Activated CD8-positive, alpha-beta T cell treated with anti-CD3 and anti-CD28 coated beads for 36 hours (primary cell): ENCODE results near the gene STIM1. TPM values are rescaled to one million over a fixed set of nuclear protein-coding genes. Genes with fewer than 3 reads are reported as not detected.
"Not testable (repeated sequence)": the region's sequence is repeated elsewhere in the genome, so short reads cannot be mapped to it uniquely, and the experiment has no call there.

Source experiments
- ATAC-seq: fragments of 200-7000 bp; cut with Tn5 transposase; one replicate; pipeline ENCODE4 v1.10.0; 2021; ENCODE audit warnings: mild to moderate bottlenecking, moderate library complexity
- CTCF ChIA-PET: fragments of 350-600 bp; sonication (Branson Sonifier 250); formaldehyde crosslinking; loops from one replicate; lab custom pipeline; 2021; ENCODE audit warnings: antibody characterized with exemption; lab: Charles Lee
- POLR2A ChIA-PET: fragments of 350-600 bp; sonication (Branson Sonifier 250); formaldehyde crosslinking; loops from one replicate; lab custom pipeline; 2021; ENCODE audit warnings: antibody characterized with exemption; lab: Charles Lee
- DNase-seq: peaks from one replicate; pipeline ENCODE4 v3.0.0-alpha.2; 2020
- H3K27ac Mint-ChIP-seq: one replicate; pipeline ENCODE4 v1.8.0; 2021; ENCODE audit warnings: mild to moderate bottlenecking, mixed read lengths
- H3K27me3 Mint-ChIP-seq: one replicate; pipeline ENCODE4 v1.8.0; 2021; ENCODE audit warnings: mixed read lengths
- H3K36me3 Mint-ChIP-seq: one replicate; pipeline ENCODE4 v1.8.0; 2021; ENCODE audit warnings: low read depth, mixed read lengths
- H3K4me1 Mint-ChIP-seq: one replicate; pipeline ENCODE4 v1.8.0; 2021; ENCODE audit warnings: low read depth, mixed read lengths
- H3K4me3 Mint-ChIP-seq: one replicate; pipeline ENCODE4 v1.8.0; 2021; ENCODE audit warnings: mild to moderate bottlenecking, moderate library complexity, mixed read lengths
- H3K9me3 Mint-ChIP-seq: one replicate; pipeline ENCODE4 v1.8.0; 2021; ENCODE audit warnings: mixed read lengths
- intact Hi-C: fragments of 100-400 bp; cut with micrococcal nuclease; formaldehyde crosslinking; loops from one replicate; pipeline ENCODE4 v1.10.0; 2022
- total RNA-seq, 2 experiments: library from RNA; stranded (reverse); gene quantifications; one replicate each; pipeline ENCODE4 v1.2.3, GENCODE V29; 2021
- TF ChIP-seq, protein P1 (sequence below): fragments of 200-600 bp; IDR thresholded peaks from one replicate; pipeline ENCODE4 v1.8.0; 2022; ENCODE audit warnings: antibody characterized with exemption, mild to moderate bottlenecking

Gene STIM1
- total RNA-seq, 2 experiments from 2014 or later, result 60.8 to 61.4 TPM

DNA sequence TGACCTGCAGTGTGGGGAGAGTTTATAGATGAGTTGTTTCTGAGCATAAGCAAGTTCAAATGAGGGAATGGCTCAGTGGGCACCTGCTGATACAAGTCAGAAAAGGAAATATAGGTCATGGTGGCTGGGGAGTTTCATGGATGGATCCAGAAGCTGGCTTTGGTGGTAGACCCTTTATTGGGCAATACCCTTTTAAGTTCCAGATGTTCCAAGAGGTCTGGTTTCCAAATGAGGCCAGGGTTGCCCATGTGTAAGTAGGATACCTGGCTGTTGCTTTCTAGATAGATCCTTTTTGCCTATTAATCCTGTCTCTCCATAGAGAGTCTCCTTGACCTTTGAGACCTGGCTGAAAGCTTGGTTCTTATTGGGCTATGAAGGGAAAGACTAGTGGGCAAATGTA is 2.2 kb downstream of the STIM1 start:
- DNase-seq (no peak), ATAC-seq (no peak)
- peak overlapping the region; percentile 82 for H3K4me3 Mint-ChIP-seq
- ChIA-PET CTCF (interaction anchor here (1.0 to 26.5 kb wide), 6 partner anchors 9 to 215 kb away, joined by 3 to 775 read pairs (median 11); partner anchors contain the start of gene RHOG), POLR2A (interaction anchor here (0.8 to 3.3 kb wide), 7 partner anchors 9 to 112 kb away, joined by 3 to 21 read pairs (median 3); partner anchors contain the start of gene RHOG)
- intact Hi-C loops, result loop anchor here (5.0 kb wide), 2 partner anchors 35 to 95 kb away; no protein-coding TSS in a partner anchor
- no peaks in the 10 kb centered on the region for H3K9me3 Mint-ChIP-seq
- H3K36me3 Mint-ChIP-seq, result peaks cover 29% of the 10 kb centered on the region
- H3K27ac Mint-ChIP-seq, result peak overlapping the region; percentile 91
- TF ChIP-seq, protein P1, sequence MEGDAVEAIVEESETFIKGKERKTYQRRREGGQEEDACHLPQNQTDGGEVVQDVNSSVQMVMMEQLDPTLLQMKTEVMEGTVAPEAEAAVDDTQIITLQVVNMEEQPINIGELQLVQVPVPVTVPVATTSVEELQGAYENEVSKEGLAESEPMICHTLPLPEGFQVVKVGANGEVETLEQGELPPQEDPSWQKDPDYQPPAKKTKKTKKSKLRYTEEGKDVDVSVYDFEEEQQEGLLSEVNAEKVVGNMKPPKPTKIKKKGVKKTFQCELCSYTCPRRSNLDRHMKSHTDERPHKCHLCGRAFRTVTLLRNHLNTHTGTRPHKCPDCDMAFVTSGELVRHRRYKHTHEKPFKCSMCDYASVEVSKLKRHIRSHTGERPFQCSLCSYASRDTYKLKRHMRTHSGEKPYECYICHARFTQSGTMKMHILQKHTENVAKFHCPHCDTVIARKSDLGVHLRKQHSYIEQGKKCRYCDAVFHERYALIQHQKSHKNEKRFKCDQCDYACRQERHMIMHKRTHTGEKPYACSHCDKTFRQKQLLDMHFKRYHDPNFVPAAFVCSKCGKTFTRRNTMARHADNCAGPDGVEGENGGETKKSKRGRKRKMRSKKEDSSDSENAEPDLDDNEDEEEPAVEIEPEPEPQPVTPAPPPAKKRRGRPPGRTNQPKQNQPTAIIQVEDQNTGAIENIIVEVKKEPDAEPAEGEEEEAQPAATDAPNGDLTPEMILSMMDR, result no peak
- H3K4me1 Mint-ChIP-seq, result peaks cover 72% of the 10 kb centered on the region
- no peaks in the 10 kb centered on the region for H3K27me3 Mint-ChIP-seq

DNA sequence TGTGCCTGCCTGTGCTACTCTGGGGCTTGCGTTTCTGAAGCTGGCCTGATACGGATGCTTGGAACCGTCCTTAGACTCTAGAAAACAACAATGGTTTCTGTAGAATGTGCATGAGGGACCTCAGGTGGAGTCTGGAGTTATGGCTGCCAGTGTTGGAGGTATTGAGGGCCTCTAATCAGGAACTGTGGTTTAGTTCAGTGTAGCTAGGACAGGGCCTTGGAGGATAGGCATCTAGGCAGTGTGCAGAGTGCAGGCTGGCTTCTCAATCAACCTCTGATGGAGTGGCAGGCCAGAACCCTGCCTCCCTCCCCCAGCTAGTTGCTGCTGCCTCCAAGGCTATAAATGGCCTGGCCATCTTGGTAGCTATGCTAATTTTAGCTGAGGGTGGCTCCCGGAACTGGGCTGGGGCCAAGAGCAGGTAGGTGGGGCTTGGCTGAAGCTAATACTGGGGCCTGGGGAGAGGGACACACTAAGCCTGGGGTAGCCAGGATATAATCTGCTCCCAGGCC is 4.0 kb downstream of the STIM1 start:
- intact Hi-C loops, result loop anchor here (5.0 kb wide), 2 partner anchors 33 to 93 kb away; no protein-coding TSS in a partner anchor
- H3K9me3 Mint-ChIP-seq, result peaks cover 1% of the 10 kb centered on the region
- peak overlapping the region; percentile 91 for H3K27ac Mint-ChIP-seq
- peaks cover 37% of the 10 kb centered on the region for H3K36me3 Mint-ChIP-seq
- ChIA-PET CTCF (interaction anchor here (0.9 to 26.5 kb wide), 10 partner anchors 9 to 214 kb away, joined by 3 to 775 read pairs (median 8); partner anchors contain the start of gene RHOG), POLR2A (interaction anchor here (0.5 to 3.3 kb wide), 6 partner anchors 7 to 190 kb away, joined by 3 to 21 read pairs (median 4); no protein-coding TSS in a partner anchor)
- TF ChIP-seq, protein P1, result no peak
- ATAC-seq, result no peak
- no peaks in the 10 kb centered on the region for H3K27me3 Mint-ChIP-seq
- peak overlapping the region; percentile 82 for H3K4me3 Mint-ChIP-seq
- H3K4me1 Mint-ChIP-seq, result peaks cover 65% of the 10 kb centered on the region
- peak; percentile 65 for DNase-seq

DNA sequence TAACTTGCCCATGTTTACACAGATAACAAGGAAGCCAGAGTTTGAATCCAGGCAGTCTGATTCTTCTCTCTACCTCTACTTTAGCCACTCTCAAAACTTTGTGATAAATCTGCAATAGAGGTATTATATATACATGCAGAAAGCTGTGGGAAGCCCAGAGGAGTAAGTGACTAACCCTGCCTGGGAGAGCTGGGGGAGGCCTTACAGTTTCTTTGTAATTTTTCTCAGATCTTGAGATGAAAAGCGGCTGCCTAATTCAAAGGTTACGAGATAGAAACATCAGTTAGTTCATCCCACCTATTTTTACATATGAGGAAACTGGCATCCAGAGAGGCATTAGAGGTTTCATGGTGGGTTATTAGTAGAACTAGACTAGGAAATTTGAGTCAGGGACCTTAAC is 4.9 kb downstream of the STIM1 start:
- Mint-ChIP-seq H3K36me3 (peaks cover 37% of the 10 kb centered on the region), H3K27ac (peak overlapping the region; percentile 91), H3K27me3 (no peaks in the 10 kb centered on the region), H3K9me3 (peaks cover 1% of the 10 kb centered on the region), H3K4me1 (peaks cover 71% of the 10 kb centered on the region), H3K4me3 (peak overlapping the region; percentile 82)
- intact Hi-C loops, result no loop called here
- DNase-seq (peak; percentile 75), ATAC-seq (peak; percentile 41)
- ChIA-PET CTCF (interaction anchor here (0.9 to 26.5 kb wide), 9 partner anchors 11 to 213 kb away, joined by 3 to 775 read pairs (median 7); partner anchors contain the start of gene RHOG), POLR2A (interaction anchor here (0.9 to 1.8 kb wide), 4 partner anchors 16 to 82 kb away, joined by 3 to 5 read pairs (median 4); no protein-coding TSS in a partner anchor)
- TF ChIP-seq, protein P1, result no peak

DNA sequence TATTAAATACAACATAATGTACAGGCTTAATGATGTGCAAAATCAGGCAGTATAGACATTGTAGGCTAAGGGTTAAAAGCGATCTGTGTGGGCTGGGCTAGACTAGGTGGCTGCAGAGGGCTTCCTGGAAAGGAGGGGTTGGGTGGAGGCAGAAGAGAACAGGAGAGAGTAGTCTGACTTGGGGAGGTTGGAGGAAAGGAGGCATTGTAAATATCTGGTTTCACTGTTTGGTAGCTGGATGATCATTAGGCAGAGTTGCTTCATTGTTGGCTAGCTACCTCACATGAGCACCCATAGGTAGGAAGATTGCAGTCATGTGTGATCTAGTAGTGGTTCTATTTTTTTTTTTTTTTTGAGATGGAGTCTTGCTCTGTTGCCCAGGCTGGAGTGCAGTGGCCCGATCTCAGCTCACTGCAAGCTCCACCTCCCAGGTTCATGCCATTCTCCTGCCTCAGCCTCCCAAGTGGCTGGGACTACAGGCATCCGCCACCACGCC is 5.5 kb downstream of the STIM1 start:
- intact Hi-C loops, H3K27me3 Mint-ChIP-seq, H3K9me3 Mint-ChIP-seq: not testable (repeated sequence)
- Mint-ChIP-seq H3K27ac (peak overlapping the region; percentile 91), H3K4me1 (peaks cover 77% of the 10 kb centered on the region), H3K4me3 (peak overlapping the region; percentile 82), H3K36me3 (peaks cover 37% of the 10 kb centered on the region)
- ATAC-seq (peak; percentile 68), DNase-seq (peak; percentile 64)
- ChIA-PET POLR2A (interaction anchor here (0.7 to 1.8 kb wide), 5 partner anchors 9 to 107 kb away, joined by 3 to 5 read pairs (median 3); no protein-coding TSS in a partner anchor), CTCF (interaction anchor here (0.9 to 26.5 kb wide), 7 partner anchors 12 to 212 kb away, joined by 3 to 775 read pairs (median 4); no protein-coding TSS in a partner anchor)

DNA sequence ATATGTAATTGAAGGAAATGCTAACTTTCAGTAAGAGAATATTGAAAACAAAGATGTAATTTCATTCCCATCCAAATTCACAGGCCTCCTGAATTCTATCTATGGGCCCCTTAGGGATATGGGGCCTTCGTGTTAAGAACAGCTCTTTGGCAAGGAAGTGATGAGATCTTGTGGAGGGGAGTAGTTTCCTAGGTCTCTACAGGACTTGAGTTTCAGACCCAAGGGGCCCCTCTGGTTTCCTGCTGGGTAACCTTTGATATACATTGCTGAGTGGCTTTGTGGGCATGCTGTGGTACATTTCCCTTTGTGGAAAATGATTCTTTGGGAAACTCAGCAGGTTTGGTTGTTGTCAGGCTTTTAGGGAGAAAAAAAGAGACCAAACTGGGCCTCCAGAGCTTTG is 6.2 kb downstream of the STIM1 start:
- Mint-ChIP-seq H3K9me3 (peaks cover 1% of the 10 kb centered on the region), H3K27me3 (no peaks in the 10 kb centered on the region), H3K27ac (peak overlapping the region; percentile 91), H3K36me3 (peaks cover 32% of the 10 kb centered on the region), H3K4me3 (peak overlapping the region; percentile 82), H3K4me1 (peaks cover 84% of the 10 kb centered on the region)
- ChIA-PET POLR2A (interaction anchor here (0.7 to 1.4 kb wide), 4 partner anchors 9 to 106 kb away, joined by 3 to 5 read pairs (median 3); no protein-coding TSS in a partner anchor), CTCF (interaction anchor here (0.8 to 5.1 kb wide), 3 partner anchors 13 to 211 kb away, joined by 3 to 22 read pairs (median 4); no protein-coding TSS in a partner anchor)
- intact Hi-C loops, result no loop called here
- TF ChIP-seq, protein P1, result no peak
- ATAC-seq (no peak), DNase-seq (peak; percentile 68)
